CD4-positive, alpha-beta memory T cell (primary cell): ENCODE results near the gene CEP162. TPM values are rescaled to one million over a fixed set of nuclear protein-coding genes. Genes with fewer than 3 reads are reported as not detected.
A peak's percentile ranks its signal among the peaks of the same experiment; 100 is the strongest.
"Not testable (repeated sequence)": the region's sequence is repeated elsewhere in the genome, so short reads cannot be mapped to it uniquely, and the experiment has no call there.

ENCODE experiments used
- CTCF ChIA-PET: fragments of 350-600 bp; sonication (Branson Sonifier 250); formaldehyde crosslinking; loops from one replicate; lab custom pipeline; 2021; ENCODE audit warnings: inconsistent platforms; ENCODE audit not compliant: partially characterized antibody; lab: Charles Lee
- POLR2A ChIA-PET: fragments of 350-600 bp; sonication (Branson Sonifier 250); formaldehyde crosslinking; loops from one replicate; lab custom pipeline; 2021; ENCODE audit not compliant: partially characterized antibody; lab: Charles Lee
- DNase-seq, 5 donors: peaks; one replicate each; pipeline versions ENCODE4 v3.0.0 to v3.0.0-alpha.2; 2020 to 2022; ENCODE audit warnings: mixed read lengths in 1 of 5
- H3K27ac ChIP-seq: one replicate; pipeline ENCODE4 v1.7.0; 2013; ENCODE audit warnings: low read depth, low read length
- H3K27me3 ChIP-seq: 2 replicates; pipeline ENCODE4 v1.7.0; 2013; ENCODE audit warnings: mild to moderate bottlenecking, low read length, moderate library complexity; ENCODE audit not compliant: insufficient read depth
- H3K36me3 ChIP-seq: 2 replicates; pipeline ENCODE4 v1.7.0; 2013; ENCODE audit warnings: mild to moderate bottlenecking, low read length, moderate library complexity; ENCODE audit not compliant: insufficient read depth
- H3K4me1 ChIP-seq: 2 replicates; pipeline ENCODE4 v1.7.0; 2013; ENCODE audit warnings: mild to moderate bottlenecking, low read length, moderate library complexity; ENCODE audit not compliant: insufficient read depth
- H3K4me3 ChIP-seq, 2 donors: one replicate each; pipeline ENCODE4 v1.7.0; 2013; ENCODE audit warnings: low read length in 2 of 2, mild to moderate bottlenecking in 1 of 2
- H3K9me3 ChIP-seq, 2 donors: one replicate each; pipeline ENCODE4 v1.7.0; 2013; ENCODE audit warnings: low read length in 2 of 2, control low read depth in 1 of 2; ENCODE audit not compliant: control insufficient read depth in 1 of 2
- H3K27ac Mint-ChIP-seq, 7 donors: one replicate each; pipeline ENCODE4 v1.8.0; 2020 to 2021; ENCODE audit warnings: mixed read lengths in 7 of 7, mild to moderate bottlenecking in 6 of 7, inconsistent platforms in 3 of 7, moderate library complexity in 3 of 7
- H3K27me3 Mint-ChIP-seq, 2 donors: one replicate each; pipeline ENCODE4 v1.8.0; 2020 to 2021; ENCODE audit warnings: mixed read lengths in 2 of 2
- H3K36me3 Mint-ChIP-seq, 2 donors: one replicate each; pipeline ENCODE4 v1.8.0; 2020 to 2021; ENCODE audit warnings: mixed read lengths in 2 of 2, inconsistent platforms in 1 of 2, mild to moderate bottlenecking in 1 of 2
- H3K4me1 Mint-ChIP-seq, 4 donors: one replicate each; pipeline ENCODE4 v1.8.0; 2020 to 2021; ENCODE audit warnings: mixed read lengths in 4 of 4, mild to moderate bottlenecking in 1 of 4
- H3K4me3 Mint-ChIP-seq, 8 donors: one replicate each; pipeline ENCODE4 v1.8.0; 2020 to 2021; ENCODE audit warnings: mixed read lengths in 8 of 8, mild to moderate bottlenecking in 7 of 8, moderate library complexity in 6 of 8, inconsistent platforms in 3 of 8
- H3K9me3 Mint-ChIP-seq, 8 donors: one replicate each; pipeline ENCODE4 v1.8.0; 2020 to 2021; ENCODE audit warnings: mixed read lengths in 8 of 8, mild to moderate bottlenecking in 5 of 8, inconsistent platforms in 3 of 8, moderate library complexity in 1 of 8
- intact Hi-C: fragments of 100-400 bp; cut with micrococcal nuclease; formaldehyde crosslinking; loops from one replicate; pipeline ENCODE4 v1.15.1; 2023
- polyA plus RNA-seq, 2 donors: library from polyadenylated mRNA; unstranded; fragments of 300-500 nt; fragmentation: Illumina TruSeq; gene quantifications; one replicate each; pipeline ENCODE4 v1.2.3, GENCODE V29; 2021
- total RNA-seq, 2 experiments: library from RNA; stranded (reverse); gene quantifications; one replicate each; pipeline ENCODE4 v1.2.3, GENCODE V29; 2021

CEP162 gene
- total and polyA plus RNA-seq, 4 experiments from 2014 or later, result 0.60 to 10.4 (median 8.7) TPM

GRCh38 chr6:84189356-84189755 lies 38.1 kb downstream of the CEP162 start:
- H3K4me3 Mint-ChIP-seq, H3K27ac Mint-ChIP-seq, H3K4me1 Mint-ChIP-seq, DNase-seq, H3K27ac ChIP-seq, H3K4me3 ChIP-seq, POLR2A ChIA-PET, H3K9me3 Mint-ChIP-seq, H3K4me1 ChIP-seq, intact Hi-C loops, H3K9me3 ChIP-seq, H3K27me3 ChIP-seq, CTCF ChIA-PET, H3K27me3 Mint-ChIP-seq: not testable (repeated sequence)
- peaks cover 20% of the 10 kb centered on the region for H3K36me3 ChIP-seq
- peaks cover 48 to 61% of the 10 kb centered on the region in 2 donors for H3K36me3 Mint-ChIP-seq

- CTCF ChIA-PET, result no interaction called here
- Histone ChIP-seq H3K27ac (no peak overlapping the region), H3K4me3 (no peak overlapping the region), H3K27me3 (no peaks in the 10 kb centered on the region), H3K4me1 (no peaks in the 10 kb centered on the region), H3K36me3 (no peaks in the 10 kb centered on the region), H3K9me3 (no peaks in the 10 kb centered on the region)
- Mint-ChIP-seq H3K4me1 (peaks cover 0 to 2% (median under 1%) of the 10 kb centered on the region in 4 donors), H3K9me3 (peaks cover 0 to 5% (median 1%) of the 10 kb centered on the region in 8 donors), H3K36me3 (peaks cover 20 to 47% of the 10 kb centered on the region in 2 donors), H3K4me3 (no peak overlapping the region), H3K27me3 (no peaks in the 10 kb centered on the region), H3K27ac (no peak overlapping the region)
- DNase-seq, result no peak
- intact Hi-C loops, result no loop called here
- POLR2A ChIA-PET, result no interaction called here
Observed at GRCh38 chr6:84183430-84183829, 44.0 kb downstream of the CEP162 start.

GRCh38 chr6:84182001-84182400 lies 45.4 kb downstream of the CEP162 start:
- Mint-ChIP-seq H3K4me3 (no peak overlapping the region), H3K27me3 (no peaks in the 10 kb centered on the region), H3K9me3 (peaks cover 0 to 5% (median 1%) of the 10 kb centered on the region in 8 donors), H3K4me1 (peaks cover 0 to 2% (median 0%) of the 10 kb centered on the region in 4 donors), H3K36me3 (peaks cover 16 to 41% of the 10 kb centered on the region in 2 donors), H3K27ac (no peak overlapping the region)
- H3K4me3 ChIP-seq, result no peak overlapping the region
- no peaks in the 10 kb centered on the region for H3K4me1 ChIP-seq
- DNase-seq, result no peak
- no peak overlapping the region for H3K27ac ChIP-seq
- no peaks in the 10 kb centered on the region for H3K36me3 ChIP-seq
- no peaks in the 10 kb centered on the region for H3K27me3 ChIP-seq
- CTCF ChIA-PET, result no interaction called here
- intact Hi-C loops, result no loop called here
- POLR2A ChIA-PET, result no interaction called here
- H3K9me3 ChIP-seq, result no peaks in the 10 kb centered on the region

- Histone ChIP-seq H3K4me1 (no peaks in the 10 kb centered on the region), H3K36me3 (peaks cover 6% of the 10 kb centered on the region), H3K27me3 (no peaks in the 10 kb centered on the region), H3K27ac (no peak overlapping the region), H3K9me3 (no peaks in the 10 kb centered on the region), H3K4me3 (no peak overlapping the region)
- no peaks in the 10 kb centered on the region for H3K27me3 Mint-ChIP-seq
- H3K9me3 Mint-ChIP-seq, result peaks cover 0 to 5% (median 1%) of the 10 kb centered on the region in 8 donors
- H3K4me3 Mint-ChIP-seq, result no peak overlapping the region
- H3K36me3 Mint-ChIP-seq, result peaks cover 27 to 54% of the 10 kb centered on the region in 2 donors
- CTCF ChIA-PET, result no interaction called here
- no peaks in the 10 kb centered on the region for H3K4me1 Mint-ChIP-seq
- no peak for DNase-seq
- intact Hi-C loops, result no loop called here
- POLR2A ChIA-PET, result no interaction called here
- no peak overlapping the region for H3K27ac Mint-ChIP-seq
Observed at GRCh38 chr6:84177241-84177640, 50.2 kb downstream of the CEP162 start.

- CTCF ChIA-PET, result no interaction called here
- Histone ChIP-seq H3K4me1 (no peaks in the 10 kb centered on the region), H3K4me3 (no peak overlapping the region), H3K9me3 (no peaks in the 10 kb centered on the region), H3K27me3 (no peaks in the 10 kb centered on the region), H3K36me3 (peaks cover 6% of the 10 kb centered on the region), H3K27ac (no peak overlapping the region)
- no peak for DNase-seq
- no peaks in the 10 kb centered on the region for H3K9me3 Mint-ChIP-seq
- POLR2A ChIA-PET, result no interaction called here
- H3K27ac Mint-ChIP-seq, result no peak overlapping the region
- peaks cover 41 to 43% of the 10 kb centered on the region in 2 donors for H3K36me3 Mint-ChIP-seq
- H3K4me1 Mint-ChIP-seq, result no peaks in the 10 kb centered on the region
- no peak overlapping the region for H3K4me3 Mint-ChIP-seq
- H3K27me3 Mint-ChIP-seq, result no peaks in the 10 kb centered on the region
- intact Hi-C loops, result no loop called here
Observed at GRCh38 chr6:84172574-84172973, 54.9 kb downstream of the CEP162 start.

GRCh38 chr6:84172080-84172479 lies 55.4 kb downstream of the CEP162 start:
- Mint-ChIP-seq H3K4me1 (no peaks in the 10 kb centered on the region), H3K36me3 (peaks cover 41 to 46% of the 10 kb centered on the region in 2 donors), H3K9me3 (no peaks in the 10 kb centered on the region), H3K4me3 (no peak overlapping the region), H3K27me3 (no peaks in the 10 kb centered on the region), H3K27ac (peak overlapping the region in 1 of 7 donors; percentile 11)
- intact Hi-C loops, result no loop called here
- ChIA-PET CTCF (no interaction called here), POLR2A (no interaction called here)
- DNase-seq, result no peak
- Histone ChIP-seq H3K36me3 (peaks cover 6% of the 10 kb centered on the region), H3K9me3 (no peaks in the 10 kb centered on the region), H3K27me3 (no peaks in the 10 kb centered on the region), H3K27ac (no peak overlapping the region), H3K4me1 (no peaks in the 10 kb centered on the region), H3K4me3 (no peak overlapping the region)

- CTCF ChIA-PET, result no interaction called here
- Mint-ChIP-seq H3K9me3 (peaks cover 0 to 3% (median 0%) of the 10 kb centered on the region in 8 donors), H3K4me3 (no peak overlapping the region), H3K27ac (no peak overlapping the region), H3K36me3 (peaks cover 45 to 61% of the 10 kb centered on the region in 2 donors), H3K27me3 (no peaks in the 10 kb centered on the region), H3K4me1 (no peaks in the 10 kb centered on the region)
- H3K4me1 ChIP-seq, result no peaks in the 10 kb centered on the region
- intact Hi-C loops, result no loop called here
- no peak overlapping the region for H3K27ac ChIP-seq
- H3K36me3 ChIP-seq, result no peaks in the 10 kb centered on the region
- DNase-seq, result no peak
- POLR2A ChIA-PET, result no interaction called here
- H3K27me3 ChIP-seq, result no peaks in the 10 kb centered on the region
- no peak overlapping the region for H3K4me3 ChIP-seq
- H3K9me3 ChIP-seq, result no peaks in the 10 kb centered on the region
Observed at GRCh38 chr6:84167457-84167856, 60.0 kb downstream of the CEP162 start.

- CTCF ChIA-PET, result no interaction called here
- no peaks in the 10 kb centered on the region for H3K27me3 ChIP-seq
- no peak overlapping the region for H3K4me3 ChIP-seq
- no peak for DNase-seq
- peaks cover 45 to 58% of the 10 kb centered on the region in 2 donors for H3K36me3 Mint-ChIP-seq
- intact Hi-C loops, result no loop called here
- H3K4me1 Mint-ChIP-seq, result no peaks in the 10 kb centered on the region
- no peaks in the 10 kb centered on the region for H3K27me3 Mint-ChIP-seq
- POLR2A ChIA-PET, result no interaction called here
- no peak overlapping the region for H3K4me3 Mint-ChIP-seq
- no peaks in the 10 kb centered on the region for H3K9me3 ChIP-seq
- H3K27ac Mint-ChIP-seq, result no peak overlapping the region
- no peaks in the 10 kb centered on the region for H3K36me3 ChIP-seq
- H3K9me3 Mint-ChIP-seq, result peaks cover 0 to 3% (median 0%) of the 10 kb centered on the region in 8 donors
- H3K27ac ChIP-seq, result no peak overlapping the region
- H3K4me1 ChIP-seq, result no peaks in the 10 kb centered on the region
Observed at GRCh38 chr6:84166395-84166794, 61.0 kb downstream of the CEP162 start.
